ENCODE results near the gene ANKRD66.

ANKRD66 gene

DNA sequence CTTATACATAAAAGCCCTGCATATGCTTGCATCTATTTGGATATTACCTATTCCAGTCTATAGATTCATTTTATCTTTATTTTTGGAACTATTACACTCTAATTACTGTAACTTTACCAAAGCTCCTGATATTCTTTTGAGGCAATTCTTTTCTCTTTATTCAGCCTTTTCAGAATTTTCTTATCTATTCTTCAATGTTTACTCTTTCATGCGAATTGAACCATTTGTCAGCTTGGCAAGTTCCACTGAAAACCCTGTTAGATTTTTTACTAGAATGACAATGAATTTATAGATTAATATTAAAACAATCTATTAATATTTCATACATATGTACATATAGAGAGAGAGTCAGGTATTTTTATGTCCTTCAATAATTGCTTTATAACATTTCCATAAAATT is 45.9 kb downstream of the ANKRD66 start:
- no peak for DNase-seq

DNA sequence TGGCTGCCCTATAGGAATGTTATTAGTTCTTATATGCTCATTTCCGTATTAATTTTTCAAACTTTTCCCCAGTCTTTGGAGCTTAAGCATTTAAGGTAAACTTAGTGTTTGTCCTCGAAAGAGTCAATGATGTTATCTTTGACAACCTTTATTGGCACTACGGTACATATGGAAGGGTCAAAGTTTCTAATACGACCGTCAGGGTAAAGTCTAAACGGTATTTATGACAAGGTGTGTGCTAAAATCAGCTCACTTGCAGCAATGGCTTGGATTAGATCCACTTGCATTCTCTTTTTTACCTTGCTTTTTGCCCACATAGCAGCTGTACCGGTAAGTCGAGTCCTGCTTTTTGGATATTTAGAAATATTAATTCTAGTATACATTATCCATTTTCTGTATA is 46.4 kb downstream of the ANKRD66 start, which contains the start of gene MEP1A:
Gene MEP1A (plus strand): TSS at position 252 of the 400 bp plus-strand sequence. CDS start 10 bp downstream, at position 262.
- DNase-seq: no peak

DNA sequence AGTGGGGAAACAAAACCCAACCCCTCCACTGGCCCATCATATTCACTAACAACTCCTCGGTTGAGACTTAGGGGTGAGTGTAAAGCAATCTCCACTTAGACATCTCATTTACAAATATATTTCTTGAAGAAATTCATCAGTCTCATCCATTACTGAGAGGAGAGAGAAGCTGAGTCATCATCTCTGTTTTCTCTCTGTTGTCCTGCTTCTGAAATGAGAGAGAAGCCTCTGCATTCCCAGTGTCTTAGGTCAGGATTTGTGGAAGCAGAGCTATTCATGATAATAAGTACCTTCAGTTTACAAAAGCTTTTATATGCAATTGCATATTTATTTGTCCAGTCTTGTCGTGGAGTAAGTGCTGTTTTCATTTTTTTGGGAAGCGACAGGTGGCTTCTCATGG is 47.3 kb downstream of the ANKRD66 start:
- DNase-seq: no peak

DNA sequence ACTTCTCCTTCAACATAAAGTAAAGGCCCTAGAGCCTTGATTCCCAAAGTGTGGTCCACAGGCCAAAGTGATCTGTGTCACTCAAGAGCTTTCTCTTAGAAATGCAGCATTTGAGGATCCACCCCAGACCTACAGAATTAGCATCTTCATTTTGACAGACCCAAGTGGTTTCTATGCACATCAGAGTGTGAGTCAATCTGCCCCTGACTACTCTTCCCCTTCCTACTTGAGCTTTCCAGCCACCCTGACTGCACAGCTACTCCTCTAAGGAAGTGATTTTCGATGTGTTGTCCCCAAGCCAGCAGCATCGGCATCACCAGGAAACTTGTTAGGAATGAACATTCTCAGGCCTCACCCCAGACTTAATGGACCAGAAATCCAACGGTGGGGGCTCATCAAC is 49.1 kb downstream of the ANKRD66 start:
- DNase-seq: no peak

DNA sequence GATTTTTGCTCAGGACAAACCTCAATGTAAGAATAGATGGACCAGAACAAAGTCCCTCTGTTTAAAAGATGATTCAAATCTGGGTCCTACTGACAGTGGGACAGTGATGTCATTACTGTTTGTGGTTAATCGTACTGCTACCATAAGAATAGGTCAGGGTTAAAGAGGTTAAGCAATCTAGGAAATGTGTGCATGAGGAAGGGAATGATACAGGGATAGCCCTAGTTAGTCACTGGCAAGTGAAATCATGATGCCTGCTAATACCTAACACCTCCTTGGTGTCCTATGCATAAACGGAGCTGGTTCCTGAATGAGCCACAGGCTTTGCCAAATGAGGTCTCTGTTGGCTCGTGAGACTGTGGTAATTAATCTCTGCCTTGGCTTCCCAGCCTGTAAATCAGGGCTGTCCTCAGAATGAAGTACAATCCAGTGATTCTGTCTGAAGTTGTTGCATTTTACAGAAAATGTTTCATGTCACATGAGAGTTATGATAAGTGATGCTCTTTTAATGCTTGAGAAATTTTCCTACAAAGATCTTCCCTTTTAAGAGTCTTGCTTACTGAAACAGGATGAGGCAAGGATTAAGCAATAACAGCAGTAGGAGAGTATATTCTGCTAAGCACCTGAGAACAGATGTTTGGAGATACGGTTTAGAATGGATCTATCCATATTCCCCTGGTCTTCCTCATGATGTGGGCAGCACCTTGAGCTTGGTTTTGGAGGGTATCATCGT is 50.3 kb downstream of the ANKRD66 start:
- DNase-seq: no peak

DNA sequence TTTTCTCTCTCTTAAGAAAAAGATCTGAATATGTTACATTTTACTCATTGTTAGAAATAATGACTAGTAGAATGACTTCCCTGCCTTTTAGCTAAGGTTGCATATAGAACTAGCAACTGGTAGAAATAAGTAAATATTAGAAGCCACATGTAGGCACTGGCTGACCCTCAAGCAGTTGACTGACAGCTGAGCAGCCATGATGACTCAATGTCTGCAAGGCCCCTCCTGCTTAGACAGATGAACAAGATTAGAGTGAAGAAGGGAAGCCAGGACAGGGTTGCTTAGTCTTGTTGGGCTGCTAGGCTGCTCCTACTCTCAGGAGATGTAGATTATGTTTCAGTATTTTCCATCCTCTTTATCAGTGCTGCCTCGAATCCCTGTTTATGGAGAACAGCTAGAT is 52.9 kb downstream of the ANKRD66 start:
- DNase-seq: no peak

DNA sequence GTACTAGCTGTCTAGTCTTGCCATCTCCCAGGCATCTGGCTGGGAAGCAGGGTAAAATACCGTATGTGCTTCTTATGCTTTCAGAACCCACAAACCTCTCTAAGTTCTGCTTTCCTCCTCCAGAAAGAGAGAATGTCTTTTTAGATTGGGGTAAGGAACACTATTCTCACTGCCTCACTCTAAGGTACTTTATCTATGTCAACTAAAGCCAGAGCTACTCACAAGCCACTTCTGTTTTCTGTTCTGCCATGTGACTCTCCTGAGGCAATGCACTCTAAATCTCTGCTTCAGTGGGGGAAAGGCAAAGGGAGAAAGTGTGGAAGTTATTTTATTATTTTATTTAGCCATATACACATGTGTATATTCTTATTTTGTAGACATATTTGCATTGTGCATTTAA is 62.1 kb downstream of the ANKRD66 start:
- no peak for DNase-seq
